Activated CD8-positive, alpha-beta T cell treated with anti-CD3 and anti-CD28 coated beads for 36 hours (primary cell): Measurements from ENCODE around the gene LRMDA. TPM values are rescaled to one million over a fixed set of nuclear protein-coding genes. Genes with fewer than 3 reads are reported as not detected.

Source experiments
- ATAC-seq: fragments of 200-7000 bp; cut with Tn5 transposase; one replicate; pipeline ENCODE4 v1.10.0; 2021; ENCODE audit warnings: mild to moderate bottlenecking, moderate library complexity
- CTCF ChIA-PET: fragments of 350-600 bp; sonication (Branson Sonifier 250); formaldehyde crosslinking; loops from one replicate; lab custom pipeline; 2021; ENCODE audit warnings: antibody characterized with exemption; lab: Charles Lee
- POLR2A ChIA-PET: fragments of 350-600 bp; sonication (Branson Sonifier 250); formaldehyde crosslinking; loops from one replicate; lab custom pipeline; 2021; ENCODE audit warnings: antibody characterized with exemption; lab: Charles Lee
- DNase-seq: peaks from one replicate; pipeline ENCODE4 v3.0.0-alpha.2; 2020
- H3K27ac Mint-ChIP-seq: one replicate; pipeline ENCODE4 v1.8.0; 2021; ENCODE audit warnings: mild to moderate bottlenecking, mixed read lengths
- H3K27me3 Mint-ChIP-seq: one replicate; pipeline ENCODE4 v1.8.0; 2021; ENCODE audit warnings: mixed read lengths
- H3K36me3 Mint-ChIP-seq: one replicate; pipeline ENCODE4 v1.8.0; 2021; ENCODE audit warnings: low read depth, mixed read lengths
- H3K4me1 Mint-ChIP-seq: one replicate; pipeline ENCODE4 v1.8.0; 2021; ENCODE audit warnings: low read depth, mixed read lengths
- H3K4me3 Mint-ChIP-seq: one replicate; pipeline ENCODE4 v1.8.0; 2021; ENCODE audit warnings: mild to moderate bottlenecking, moderate library complexity, mixed read lengths
- H3K9me3 Mint-ChIP-seq: one replicate; pipeline ENCODE4 v1.8.0; 2021; ENCODE audit warnings: mixed read lengths
- intact Hi-C: fragments of 100-400 bp; cut with micrococcal nuclease; formaldehyde crosslinking; loops from one replicate; pipeline ENCODE4 v1.10.0; 2022
- total RNA-seq, 2 experiments: library from RNA; stranded (reverse); gene quantifications; one replicate each; pipeline ENCODE4 v1.2.3, GENCODE V29; 2021
- TF ChIP-seq, protein P1 (sequence below): fragments of 200-600 bp; IDR thresholded peaks from one replicate; pipeline ENCODE4 v1.8.0; 2022; ENCODE audit warnings: antibody characterized with exemption, mild to moderate bottlenecking

The LRMDA gene
- total RNA-seq, 2 experiments from 2014 or later = not detected

DNA sequence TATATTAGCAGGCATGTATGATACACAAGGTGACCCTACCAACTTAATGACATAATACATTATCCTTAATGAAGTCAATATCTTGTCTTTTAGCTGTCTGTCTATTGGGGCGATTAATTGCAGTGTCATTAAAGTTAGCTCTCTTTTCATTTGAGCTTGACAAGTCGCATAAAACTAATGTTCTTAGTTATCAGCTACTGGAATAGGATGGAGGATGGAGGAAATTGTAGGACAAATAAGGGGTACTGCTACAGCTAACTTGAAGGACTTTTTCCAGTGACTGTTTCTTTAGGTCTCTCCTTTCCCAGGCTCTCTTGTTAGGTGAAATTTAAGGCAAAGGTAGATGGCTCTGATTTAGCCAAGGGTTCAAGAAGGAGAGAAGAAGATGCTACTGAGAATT, 506.4 kb downstream of the LRMDA start:
- ChIA-PET CTCF (no interaction called here), POLR2A (no interaction called here)
- H3K27ac Mint-ChIP-seq = no peak overlapping the region
- H3K9me3 Mint-ChIP-seq = no peaks in the 10 kb centered on the region
- TF ChIP-seq, protein P1, sequence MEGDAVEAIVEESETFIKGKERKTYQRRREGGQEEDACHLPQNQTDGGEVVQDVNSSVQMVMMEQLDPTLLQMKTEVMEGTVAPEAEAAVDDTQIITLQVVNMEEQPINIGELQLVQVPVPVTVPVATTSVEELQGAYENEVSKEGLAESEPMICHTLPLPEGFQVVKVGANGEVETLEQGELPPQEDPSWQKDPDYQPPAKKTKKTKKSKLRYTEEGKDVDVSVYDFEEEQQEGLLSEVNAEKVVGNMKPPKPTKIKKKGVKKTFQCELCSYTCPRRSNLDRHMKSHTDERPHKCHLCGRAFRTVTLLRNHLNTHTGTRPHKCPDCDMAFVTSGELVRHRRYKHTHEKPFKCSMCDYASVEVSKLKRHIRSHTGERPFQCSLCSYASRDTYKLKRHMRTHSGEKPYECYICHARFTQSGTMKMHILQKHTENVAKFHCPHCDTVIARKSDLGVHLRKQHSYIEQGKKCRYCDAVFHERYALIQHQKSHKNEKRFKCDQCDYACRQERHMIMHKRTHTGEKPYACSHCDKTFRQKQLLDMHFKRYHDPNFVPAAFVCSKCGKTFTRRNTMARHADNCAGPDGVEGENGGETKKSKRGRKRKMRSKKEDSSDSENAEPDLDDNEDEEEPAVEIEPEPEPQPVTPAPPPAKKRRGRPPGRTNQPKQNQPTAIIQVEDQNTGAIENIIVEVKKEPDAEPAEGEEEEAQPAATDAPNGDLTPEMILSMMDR = no peak
- ATAC-seq = no peak
- H3K4me1 Mint-ChIP-seq = no peaks in the 10 kb centered on the region
- intact Hi-C loops = no loop called here
- DNase-seq = no peak
- H3K4me3 Mint-ChIP-seq = no peak overlapping the region
- no peaks in the 10 kb centered on the region for H3K36me3 Mint-ChIP-seq
- peaks cover 1% of the 10 kb centered on the region for H3K27me3 Mint-ChIP-seq

DNA sequence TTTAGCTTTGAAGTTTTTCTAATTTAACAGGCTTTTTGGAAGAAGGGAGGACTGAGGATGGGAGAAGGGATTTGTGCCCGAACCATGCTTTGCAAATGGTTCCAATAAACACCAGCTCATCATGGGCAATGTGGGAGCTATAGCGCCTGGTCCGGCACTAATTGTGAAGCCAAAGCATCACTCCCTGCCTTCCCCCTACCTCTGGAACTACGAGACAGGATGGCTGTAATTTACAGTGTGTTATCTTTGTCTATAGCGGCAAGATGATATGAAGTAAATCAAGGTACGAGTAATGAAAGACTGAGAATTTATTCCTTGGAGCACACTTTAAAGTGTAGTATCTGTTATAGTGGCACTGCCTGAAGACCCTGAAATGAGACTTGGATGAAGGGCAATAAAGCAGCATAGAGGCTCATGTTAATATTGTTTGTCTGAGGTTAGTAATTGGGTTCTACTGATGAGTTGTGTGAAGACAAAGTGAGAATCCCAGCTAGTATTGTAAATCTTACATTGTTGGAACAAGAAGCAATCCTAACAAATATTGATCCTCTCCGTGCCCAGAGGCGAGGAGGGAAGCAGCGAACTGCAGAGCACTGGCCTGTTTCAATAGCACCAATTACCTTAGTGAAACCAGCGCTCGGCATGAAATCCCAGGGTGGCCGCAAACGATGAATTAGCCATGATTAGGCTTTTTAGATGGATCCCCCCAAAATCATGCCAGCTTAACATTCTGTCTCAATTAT, 507.1 kb downstream of the LRMDA start:
- ATAC-seq (no peak), DNase-seq (no peak)
- H3K4me3 Mint-ChIP-seq = no peak overlapping the region
- H3K36me3 Mint-ChIP-seq = no peaks in the 10 kb centered on the region
- CTCF ChIA-PET = no interaction called here
- H3K27me3 Mint-ChIP-seq = peaks cover 1% of the 10 kb centered on the region
- POLR2A ChIA-PET = no interaction called here
- no peaks in the 10 kb centered on the region for H3K9me3 Mint-ChIP-seq
- H3K27ac Mint-ChIP-seq = no peak overlapping the region
- intact Hi-C loops = no loop called here
- TF ChIP-seq, protein P1 = no peak
- no peaks in the 10 kb centered on the region for H3K4me1 Mint-ChIP-seq

DNA sequence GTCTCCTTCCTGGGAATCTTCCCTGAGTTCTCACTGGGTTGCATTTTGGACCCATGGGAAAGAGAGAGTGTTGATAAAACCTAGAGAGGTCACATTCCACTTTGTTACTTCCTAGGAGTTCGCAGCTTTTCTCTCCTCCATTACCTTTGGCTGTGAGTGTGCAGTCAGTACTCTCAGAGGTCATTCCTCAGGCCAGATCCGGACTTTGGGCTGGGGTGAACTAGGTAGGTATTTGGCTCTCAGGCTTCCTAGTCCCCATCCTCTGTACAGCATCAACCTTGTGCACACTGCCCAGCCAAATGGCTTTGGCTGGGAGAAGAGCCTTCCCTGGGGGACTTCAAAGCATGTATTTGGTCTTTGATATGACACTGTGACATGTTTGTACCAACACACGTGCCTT, 508.1 kb downstream of the LRMDA start:
- DNase-seq = no peak
- H3K36me3 Mint-ChIP-seq = no peaks in the 10 kb centered on the region
- no peak overlapping the region for H3K27ac Mint-ChIP-seq
- CTCF ChIA-PET = no interaction called here
- H3K4me1 Mint-ChIP-seq = no peaks in the 10 kb centered on the region
- no peak for ATAC-seq
- TF ChIP-seq, protein P1 = no peak
- no peaks in the 10 kb centered on the region for H3K9me3 Mint-ChIP-seq
- intact Hi-C loops = no loop called here
- POLR2A ChIA-PET = no interaction called here
- no peak overlapping the region for H3K4me3 Mint-ChIP-seq
- H3K27me3 Mint-ChIP-seq = no peaks in the 10 kb centered on the region

DNA sequence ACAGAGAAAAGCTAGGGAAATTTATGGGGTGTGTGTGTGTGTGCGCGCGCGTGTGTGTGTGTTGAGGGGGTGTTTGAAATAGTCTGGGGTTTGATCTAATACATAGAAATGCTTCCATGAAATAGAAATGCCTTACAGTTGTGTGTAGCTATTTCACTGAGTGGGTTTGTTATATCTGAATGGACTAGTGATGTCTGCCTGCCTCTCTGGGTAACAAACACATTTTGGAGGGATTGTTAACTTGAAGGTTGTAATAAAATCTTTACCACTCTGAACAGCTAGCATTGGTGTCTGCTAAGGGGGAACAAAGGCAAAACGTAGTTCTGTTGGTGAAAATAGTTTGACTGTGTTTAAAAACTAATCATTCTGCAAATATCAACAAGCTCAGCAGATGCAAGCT, 509.3 kb downstream of the LRMDA start:
- ChIA-PET CTCF (no interaction called here), POLR2A (no interaction called here)

DNA sequence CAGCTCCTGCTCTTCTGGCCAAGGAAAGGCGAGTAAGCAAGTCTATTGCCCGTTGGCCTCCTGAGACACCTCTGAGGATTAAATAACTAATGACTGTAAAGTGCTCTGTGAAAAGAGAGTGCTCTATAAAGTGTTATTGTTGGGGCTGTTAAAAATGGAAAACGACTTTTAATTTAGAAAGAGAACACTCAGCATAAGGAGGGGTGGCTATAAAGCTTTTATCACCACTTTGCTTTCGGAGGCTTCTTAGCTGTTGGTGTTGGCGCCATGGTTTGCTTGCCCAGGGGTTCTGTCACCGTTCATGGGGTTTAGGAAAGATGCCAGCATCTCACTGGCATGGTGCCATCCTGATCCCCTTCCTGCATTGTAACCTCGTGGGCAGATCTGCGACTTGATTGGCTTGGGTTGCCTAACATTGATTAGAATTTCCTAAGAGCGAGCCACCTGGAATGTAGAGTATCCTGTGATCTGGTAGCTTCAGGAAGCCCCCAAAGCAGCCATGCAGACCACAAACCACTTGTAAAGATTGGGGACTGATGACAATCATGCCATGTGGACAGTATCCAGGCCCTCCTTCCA, 509.9 kb downstream of the LRMDA start:
- intact Hi-C loops = no loop called here
- no peak for ATAC-seq
- Mint-ChIP-seq H3K27me3 (no peaks in the 10 kb centered on the region), H3K27ac (no peak overlapping the region), H3K9me3 (peaks cover 7% of the 10 kb centered on the region), H3K4me1 (no peaks in the 10 kb centered on the region), H3K4me3 (no peak overlapping the region), H3K36me3 (no peaks in the 10 kb centered on the region)
- no peak for DNase-seq
- ChIA-PET POLR2A (no interaction called here), CTCF (no interaction called here)
- TF ChIP-seq, protein P1 = no peak

More for the DNA sequence above, 509.3 kb downstream of the LRMDA start:
- no peaks in the 10 kb centered on the region for H3K27me3 Mint-ChIP-seq
- intact Hi-C loops = no loop called here
- ATAC-seq (no peak), DNase-seq (no peak)
- H3K4me1 Mint-ChIP-seq = no peaks in the 10 kb centered on the region
- no peak overlapping the region for H3K4me3 Mint-ChIP-seq
- no peaks in the 10 kb centered on the region for H3K36me3 Mint-ChIP-seq
- H3K9me3 Mint-ChIP-seq = peaks cover 7% of the 10 kb centered on the region
- TF ChIP-seq, protein P1 = no peak
- H3K27ac Mint-ChIP-seq = no peak overlapping the region
